Stimulated activated CD8-positive, alpha-beta memory T cell treated with anti-CD3 and anti-CD28 coated beads, Interleukin-15, amount 100 ng/mL, for 48 hours (primary cell): ENCODE results near the gene CGB3.
A peak's percentile ranks its signal among the peaks of the same experiment; 100 is the strongest.
"Not testable (repeated sequence)": the region's sequence is repeated elsewhere in the genome, so short reads cannot be mapped to it uniquely, and the experiment has no call there.

ENCODE experiments used
- DNase-seq, 2 donors: peaks; one replicate each; pipeline ENCODE4 v3.0.0-alpha.2; 2020; ENCODE audit warnings: low read depth in 2 of 2

CGB3 gene

DNA sequence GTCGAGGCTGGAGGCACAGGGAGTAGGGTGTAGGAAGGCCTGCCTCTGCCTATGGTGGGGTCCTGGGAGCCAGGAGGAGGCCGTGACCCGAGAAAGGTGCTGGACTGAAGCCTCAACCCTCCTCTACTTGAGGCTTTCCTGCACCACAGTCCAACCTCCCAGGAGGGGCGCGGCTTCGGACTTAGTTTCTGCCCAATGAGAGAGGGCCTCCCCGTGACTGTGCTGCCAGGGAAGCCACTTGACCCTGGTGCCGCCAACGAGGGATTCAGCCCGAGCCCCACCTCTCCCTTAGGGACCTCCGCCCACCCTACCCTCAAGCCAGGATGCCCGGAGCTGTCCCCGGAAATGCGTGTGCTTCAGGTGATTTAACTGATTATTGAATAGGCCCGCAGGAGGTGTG lies at the start of gene CGB3:
Gene CGB3 (minus strand): TSS at position 101 of the 400 bp plus-strand sequence. CDS start 362 bp downstream, outside the sequence.
- DNase-seq: not testable (repeated sequence)

DNA sequence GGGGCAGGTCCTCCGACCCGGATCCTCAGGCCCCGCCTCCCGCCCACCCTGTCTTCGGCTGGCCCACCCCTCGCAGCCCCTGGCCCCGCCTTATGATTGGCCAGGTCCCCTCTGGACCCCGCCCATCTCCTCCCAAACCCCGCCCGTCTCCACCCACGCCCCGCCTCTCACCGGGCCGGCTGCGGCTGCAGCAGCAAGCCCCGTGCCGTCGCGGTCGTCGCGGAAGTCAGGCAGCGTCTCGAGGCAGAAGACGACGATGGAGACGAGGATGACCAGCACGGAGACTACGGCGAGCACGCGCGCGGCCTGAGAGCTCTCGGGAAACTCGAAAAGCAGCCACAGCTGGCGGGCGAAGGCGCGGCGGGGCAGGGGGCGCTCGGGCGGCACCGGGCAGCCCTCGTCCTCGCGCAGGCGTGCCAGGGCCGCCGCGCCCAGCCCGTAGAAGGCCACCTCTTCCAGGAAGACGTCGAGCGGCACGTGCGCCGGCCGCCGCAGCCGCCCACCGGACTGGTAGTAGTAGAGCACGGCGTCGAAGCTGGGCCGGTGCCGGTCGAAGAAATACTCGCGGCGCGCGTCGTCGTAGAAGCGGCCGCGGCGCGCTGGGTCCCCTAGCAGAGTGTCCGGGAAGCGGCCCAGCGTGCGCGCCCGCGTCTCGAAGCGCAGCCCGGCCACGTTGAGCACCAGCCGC lies 47.9 kb upstream of the CGB3 start:
- no peak for DNase-seq

DNA sequence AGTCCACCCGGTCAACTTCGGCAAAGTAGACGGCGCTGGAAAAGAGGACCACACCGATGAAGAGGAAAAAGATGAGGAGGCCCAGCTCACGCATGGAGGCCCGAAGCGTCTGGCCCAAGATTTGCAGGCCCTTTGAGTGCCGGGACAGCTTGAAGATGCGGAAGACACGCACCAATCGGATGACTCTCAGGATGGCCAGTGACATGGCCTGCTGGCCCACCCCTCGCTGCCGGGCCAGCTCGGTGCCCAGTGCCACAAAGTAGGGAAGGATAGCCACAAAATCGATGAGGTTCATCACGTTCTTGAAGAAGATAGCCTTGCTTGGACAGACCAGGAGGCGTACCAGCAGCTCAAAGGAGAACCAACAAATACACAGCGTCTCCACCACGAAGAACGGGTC lies 46.3 kb upstream of the CGB3 start:
- DNase-seq: no peak

DNA sequence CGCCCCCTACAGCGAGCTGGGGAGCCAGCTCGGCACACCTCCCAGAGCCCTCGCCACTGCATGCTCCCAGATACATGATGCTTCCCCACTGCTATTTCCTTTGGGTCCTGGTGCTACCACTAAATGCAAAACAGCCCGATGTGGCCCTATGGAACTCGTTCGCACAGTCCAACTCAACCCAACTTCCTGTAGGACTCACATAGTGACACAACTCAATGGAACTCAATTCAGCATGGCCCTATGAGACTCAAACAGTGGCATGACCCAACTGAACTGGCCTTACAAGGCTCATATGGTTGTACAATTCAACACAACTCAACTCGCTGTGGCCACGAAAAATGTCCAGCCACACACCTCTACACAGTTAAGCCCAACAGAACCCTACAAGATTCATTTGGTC lies 44.9 kb upstream of the CGB3 start:
- no peak for DNase-seq

DNA sequence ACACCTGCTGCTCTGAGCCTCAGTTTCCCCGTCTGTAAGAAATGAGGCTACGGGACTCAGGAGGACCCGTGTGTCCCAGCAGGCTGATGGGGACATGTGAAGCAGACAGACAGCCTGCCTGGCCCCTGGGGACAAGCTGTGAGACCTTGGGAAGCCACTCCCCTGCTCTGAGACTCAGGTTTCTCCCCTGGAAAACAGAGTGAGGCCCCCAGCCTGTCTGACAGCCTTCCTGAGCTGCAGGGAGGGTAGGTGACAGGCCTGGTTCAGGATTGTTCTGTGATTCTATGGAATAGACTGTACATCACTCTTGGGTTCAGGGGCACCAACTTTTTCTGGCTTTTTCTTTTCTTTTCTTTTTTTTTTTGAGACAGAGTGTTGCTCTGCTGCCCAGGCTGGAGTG lies 43.4 kb upstream of the CGB3 start:
- DNase-seq: no peak

DNA sequence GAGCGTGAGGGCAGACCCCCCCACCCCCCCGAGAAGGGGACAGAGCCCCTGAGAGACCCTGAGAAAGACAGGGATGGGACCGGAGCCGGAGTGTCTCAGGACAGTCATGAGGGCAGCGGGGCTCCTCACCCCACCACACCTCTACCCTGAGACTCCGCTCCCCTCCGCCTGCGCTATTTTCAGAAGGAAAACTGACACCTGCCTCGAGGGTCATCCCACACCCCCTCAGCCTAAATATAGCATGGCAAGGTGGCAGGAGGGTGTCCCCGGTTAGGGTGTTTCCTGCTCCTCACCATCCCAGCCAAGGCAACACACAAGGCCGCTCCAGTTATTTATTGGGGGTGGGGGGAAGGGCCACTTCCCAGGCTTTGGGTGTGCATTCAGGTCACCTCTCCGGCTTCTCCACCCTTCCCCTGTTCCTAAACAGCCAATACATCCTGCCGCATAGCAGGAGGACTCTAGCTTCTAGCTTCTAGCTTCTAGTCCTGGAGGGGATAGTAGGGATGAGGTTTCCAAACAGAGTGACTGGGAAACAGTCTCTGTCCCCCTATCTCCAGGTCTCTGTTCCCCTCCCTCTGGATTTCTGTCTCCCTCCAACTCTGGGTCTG lies 41.9 kb upstream of the CGB3 start:
- DNase-seq: no peak

DNA sequence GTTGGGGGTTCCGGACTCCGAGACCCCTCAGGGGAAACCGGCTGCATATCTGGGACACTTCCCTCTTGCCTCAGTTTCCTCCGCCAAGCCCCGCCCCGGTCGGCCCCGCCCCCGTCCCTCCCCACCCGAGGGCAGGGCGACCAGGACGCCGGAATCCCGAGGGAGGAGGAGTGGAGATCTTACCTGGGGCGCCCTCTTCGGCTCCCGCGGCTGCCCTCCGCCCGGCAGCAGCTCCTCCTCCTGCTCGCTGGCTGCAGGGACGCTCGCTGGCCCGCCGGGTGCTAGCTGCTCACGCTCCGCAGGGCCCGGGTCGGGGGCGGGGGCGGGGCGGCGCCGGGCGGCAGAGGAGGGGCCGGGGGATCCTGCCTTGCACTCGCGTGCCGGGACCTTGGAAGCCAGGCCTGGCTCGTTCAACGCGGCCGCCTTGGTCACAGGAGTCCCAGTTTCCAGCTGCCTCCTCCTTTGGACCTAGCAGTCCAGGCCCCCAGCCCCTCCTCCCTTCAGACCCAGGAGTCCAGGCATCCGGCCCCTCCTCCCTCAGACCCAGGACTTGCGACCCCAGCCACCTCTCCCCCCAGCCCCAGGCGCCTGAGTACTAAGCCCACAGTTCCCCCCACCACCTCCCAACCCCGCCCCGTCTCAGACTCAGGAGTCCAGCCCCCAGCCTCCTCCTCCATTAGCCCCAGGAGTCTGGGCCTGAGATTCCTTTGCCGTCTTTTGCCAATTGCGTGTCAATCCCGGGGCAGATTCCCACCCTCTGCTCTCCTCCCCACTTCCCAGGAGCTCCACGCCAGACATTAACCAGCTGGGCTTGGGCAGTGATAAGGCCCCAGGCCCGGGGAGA lies 40.9 kb upstream of the CGB3 start, which contains the start of gene NTF4:
Gene NTF4 (minus strand): TSS at position 51 of the 844 bp plus-strand sequence. CDS start 2,821 bp downstream, outside the sequence.
- DNase-seq: no peak

DNA sequence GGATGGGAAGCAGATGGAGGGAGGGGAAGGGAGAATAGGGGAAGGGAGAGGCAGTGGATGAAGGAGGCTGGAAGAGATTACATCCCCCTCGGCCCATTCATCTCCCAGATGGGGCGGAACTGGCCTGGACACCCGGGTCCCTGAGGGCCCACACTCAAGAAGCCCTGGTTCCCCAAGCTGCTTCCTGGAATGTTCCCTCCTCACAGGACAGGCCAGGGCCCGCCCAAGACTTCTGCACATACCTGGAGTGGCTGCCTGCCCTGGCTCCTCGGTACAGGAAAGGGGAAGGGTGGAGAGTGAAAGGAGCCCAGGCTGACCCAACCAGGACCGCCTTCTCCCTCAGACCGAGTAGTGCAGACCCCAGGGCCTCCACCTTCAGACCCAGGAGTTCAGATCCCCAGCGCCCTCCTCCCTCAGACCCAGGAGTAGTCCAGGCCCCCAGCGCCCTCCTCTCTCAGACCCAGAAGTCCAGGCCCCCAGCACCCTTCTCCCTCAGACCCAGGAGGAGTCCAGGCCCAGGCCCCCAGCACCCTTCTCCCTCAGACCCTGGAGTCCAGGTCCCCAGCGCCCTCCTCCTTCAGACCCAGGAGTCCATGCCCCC lies 40.0 kb upstream of the CGB3 start:
- DNase-seq: no peak

DNA sequence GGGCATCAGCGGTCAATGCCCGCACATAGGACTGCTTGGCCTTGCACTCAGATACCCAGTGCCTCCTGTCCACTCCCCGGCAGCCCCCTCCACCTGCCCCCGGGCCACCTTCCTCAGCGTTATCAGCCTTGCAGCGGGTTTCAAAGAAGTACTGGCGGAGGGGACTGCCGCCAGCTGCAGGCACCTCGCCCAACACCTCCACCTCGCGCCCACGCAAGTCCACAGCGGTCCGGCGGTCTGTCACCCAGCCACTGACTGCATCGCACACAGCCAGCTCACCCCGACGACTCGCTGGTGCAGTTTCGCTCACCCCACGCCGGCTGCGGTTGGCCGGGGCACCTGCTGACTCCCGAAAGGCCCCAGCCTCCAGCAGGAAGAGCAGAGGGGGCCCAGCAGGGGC lies 37.3 kb upstream of the CGB3 start:
- DNase-seq: no peak

DNA sequence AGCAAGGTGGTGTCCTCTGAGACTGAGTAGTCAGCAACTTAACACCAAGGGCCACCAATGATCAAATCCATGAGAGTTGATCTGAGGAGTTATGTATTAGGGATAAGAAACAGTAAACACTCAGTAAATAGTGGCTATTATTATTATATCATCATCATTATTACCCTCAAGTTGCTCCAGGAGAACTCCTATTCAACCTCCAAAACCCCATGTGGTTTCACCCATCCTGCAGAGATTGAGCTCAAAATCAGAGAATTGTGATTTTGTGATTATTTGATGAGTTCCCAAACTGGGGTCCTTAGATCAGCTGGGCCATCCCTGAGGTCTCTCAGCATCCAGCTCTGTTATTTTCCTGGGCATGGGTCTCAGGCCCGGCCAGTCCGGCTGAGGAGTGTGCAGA lies 36.9 kb upstream of the CGB3 start:
- DNase-seq: no peak

DNA sequence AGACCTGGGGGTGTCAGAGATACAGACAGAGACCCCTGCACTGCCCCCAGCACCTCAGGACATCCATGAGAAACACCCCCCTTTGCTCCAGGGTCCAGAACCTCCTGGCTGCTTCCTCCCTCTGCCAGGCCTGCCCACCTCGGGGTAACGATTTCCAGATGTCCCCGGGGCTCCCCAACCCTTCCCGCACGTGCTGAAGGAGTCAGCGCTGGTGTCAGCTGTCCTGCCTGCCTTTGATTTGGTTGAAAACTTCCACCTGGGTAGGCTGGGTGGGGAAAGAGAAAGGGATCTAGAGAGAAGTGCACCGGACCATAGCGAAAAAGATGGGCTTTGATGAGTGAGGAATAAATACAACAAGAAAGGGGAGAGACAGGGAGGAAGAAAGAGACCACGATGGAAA lies 34.9 kb upstream of the CGB3 start:
- DNase-seq: no peak

DNA sequence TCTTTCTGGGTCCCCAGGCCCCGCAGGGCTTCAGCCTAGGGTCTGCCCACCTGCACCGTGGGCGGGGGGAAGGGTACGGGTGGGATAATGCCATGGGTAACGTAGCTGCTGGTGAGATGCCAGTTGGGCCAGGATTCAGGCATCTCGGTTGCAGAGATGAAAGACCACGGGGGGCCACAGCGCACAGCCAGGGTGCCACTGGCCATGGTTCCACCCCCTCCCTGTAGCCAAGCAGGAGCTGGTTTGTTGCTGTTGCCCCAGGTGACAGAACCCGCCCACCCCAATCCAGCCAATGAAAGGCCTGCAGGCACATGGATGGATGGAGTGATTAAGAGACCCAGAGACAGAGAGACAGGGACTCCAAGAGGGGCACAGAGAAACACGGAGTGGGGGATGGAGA lies 34.4 kb upstream of the CGB3 start:
- DNase-seq: no peak

DNA sequence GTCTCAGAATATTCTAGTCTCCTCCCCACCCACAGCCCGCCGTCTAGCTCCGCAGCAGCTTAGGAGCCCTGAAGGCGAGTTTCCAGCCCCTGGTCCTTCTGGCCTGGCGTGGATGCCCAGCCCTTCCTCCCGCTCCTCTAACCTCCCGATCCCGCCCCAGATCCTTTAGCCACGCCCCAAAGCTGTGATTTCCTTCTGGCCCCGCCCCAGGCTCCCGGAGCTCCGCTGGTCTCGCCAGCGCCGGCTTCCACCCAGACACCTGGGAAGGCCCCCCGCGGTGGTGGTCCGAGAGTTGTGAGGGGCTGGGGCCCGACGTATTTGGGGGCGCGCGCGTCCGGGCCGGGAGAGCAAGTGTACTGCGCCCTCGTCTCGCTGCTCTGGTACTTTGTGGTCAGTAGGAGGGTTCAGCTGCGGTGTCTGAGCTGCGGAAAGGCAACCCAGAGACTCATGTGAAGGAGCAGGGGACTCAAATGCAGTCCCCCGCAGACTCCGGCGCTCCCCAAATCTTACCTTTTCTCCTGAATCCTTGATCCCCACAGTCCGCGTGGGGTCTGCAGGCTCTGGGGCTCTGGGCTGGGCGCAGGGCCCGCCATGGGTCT lies 33.6 kb upstream of the CGB3 start, which contains the start of gene CGB7:
Gene CGB7 (minus strand): TSS at position 114 of the 599 bp plus-strand sequence. CDS start 2,374 bp downstream, outside the sequence.
- no peak for DNase-seq

DNA sequence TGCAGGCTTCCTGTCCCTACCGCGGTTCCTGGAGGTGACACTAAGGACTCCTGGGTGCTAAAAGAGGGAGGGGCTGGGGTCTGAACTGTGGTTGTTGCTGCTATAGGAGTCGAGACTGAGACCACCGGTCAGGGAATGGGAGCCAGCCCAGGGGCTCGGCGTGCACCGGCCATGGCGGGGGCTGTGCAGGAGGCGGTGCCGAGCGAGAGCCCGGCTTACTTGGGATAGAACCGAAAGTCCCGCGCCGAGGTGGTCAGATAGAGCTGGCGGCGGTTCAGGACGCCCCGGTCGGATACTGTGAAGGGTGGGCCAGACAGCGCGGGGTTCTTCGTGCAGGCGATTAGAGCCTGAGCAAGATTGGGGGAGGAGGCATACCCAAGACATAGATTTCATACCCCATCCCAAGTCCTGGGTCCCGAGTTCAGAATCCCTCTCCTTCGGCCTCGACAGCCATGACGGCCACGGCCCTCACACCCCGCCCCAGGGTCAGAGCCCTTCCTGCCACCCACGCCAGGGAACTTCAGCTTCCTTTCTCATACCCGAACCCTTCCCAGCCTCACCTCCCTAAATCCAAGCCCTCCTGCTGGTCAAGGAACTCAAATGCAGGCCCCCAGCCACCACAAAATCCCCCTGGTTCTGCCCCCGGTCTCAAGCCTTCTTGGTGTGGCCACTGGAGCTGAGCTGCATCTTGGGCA lies 32.9 kb upstream of the CGB3 start:
- DNase-seq: not testable (repeated sequence)

DNA sequence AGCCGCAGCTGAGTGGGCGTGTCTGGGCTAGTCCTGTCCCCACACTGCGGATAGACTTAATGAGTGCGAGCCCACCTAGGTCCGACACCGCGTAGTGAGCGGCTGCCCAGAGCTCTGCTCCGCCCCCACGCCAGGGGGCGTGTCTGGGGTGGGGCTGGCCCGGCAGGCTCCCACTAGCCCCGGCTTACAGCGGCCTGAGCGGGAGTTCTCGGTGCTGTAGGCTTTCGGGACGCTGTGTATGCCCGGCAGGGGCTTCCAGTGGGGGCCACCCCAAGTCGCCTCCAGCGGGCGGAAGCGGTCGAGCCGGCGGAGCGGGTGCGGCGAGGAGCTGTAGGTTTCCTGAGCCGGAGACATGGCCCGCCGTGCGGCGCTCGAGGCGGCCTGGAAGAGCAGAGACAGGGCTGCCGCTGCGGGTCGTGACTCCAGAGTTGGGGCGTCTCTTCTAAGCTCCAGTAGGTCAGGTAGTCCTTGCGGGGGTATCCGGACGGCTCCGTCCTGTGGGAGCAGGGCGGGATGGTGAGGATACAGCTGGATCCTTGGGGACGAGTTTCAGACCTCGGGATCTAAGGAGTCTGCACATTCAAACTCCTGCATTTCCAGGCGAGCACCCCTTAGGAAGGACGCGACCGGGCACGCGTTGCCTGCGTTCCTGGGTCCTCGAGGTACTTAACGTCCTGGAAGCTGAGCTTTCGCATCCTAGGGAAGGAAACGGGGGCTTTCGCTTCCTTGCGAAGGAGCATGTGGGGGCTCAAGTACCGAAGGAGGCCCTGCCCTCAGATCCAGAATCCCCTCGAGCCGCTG lies 32.2 kb upstream of the CGB3 start:
- peak; percentile 34 to 48 for DNase-seq

DNA sequence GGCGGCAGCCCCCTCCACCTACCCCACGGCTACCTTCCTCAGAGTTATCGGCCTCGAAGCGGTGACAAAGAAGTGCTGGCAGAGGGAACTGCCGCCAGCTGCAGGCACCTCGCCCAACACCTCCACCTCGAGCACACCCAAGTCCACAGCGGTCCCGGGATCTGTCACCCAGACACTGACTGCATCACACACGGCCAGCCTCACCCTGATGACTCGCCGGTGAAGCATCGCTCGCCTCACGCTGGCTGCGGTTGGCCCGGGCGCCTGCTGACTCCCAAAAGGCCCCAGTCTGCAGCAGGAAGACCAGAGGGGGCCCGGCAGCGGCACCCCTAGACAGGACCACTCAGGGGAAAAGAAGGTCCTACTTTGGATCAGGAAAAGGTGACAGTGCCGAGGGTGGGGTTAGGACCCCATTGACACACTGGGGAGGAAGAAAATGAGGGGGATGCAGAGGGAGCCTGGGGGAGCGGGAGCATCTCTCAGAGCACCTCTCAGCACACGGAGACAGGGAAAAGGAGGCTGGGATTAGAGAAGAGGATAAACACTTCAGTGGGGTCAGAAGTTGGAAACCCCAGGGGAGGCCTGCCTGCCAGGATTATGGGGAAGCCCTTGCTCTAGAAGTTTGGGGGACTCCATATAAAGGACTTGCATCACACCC lies 26.4 kb upstream of the CGB3 start:
- not testable (repeated sequence) for DNase-seq

DNA sequence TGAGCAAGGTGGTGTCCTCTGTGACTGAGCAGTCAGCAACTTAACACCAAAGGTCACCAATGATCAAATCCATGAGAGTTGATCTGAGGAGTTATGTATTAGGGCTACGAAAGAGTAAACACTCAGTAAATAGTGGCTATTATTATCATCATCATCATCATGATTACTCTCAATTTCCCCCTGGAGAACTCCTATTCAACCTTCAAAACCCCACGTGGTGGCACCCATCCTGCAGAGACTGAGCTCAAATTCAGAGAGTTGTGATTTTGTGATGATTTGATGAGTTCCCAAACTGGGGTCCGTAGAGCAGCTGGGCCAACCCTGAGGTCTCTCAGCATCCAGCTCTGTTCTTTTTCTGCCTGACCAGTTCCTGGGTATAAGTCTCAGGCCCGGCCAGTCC lies 25.7 kb upstream of the CGB3 start:
- not testable (repeated sequence) for DNase-seq

DNA sequence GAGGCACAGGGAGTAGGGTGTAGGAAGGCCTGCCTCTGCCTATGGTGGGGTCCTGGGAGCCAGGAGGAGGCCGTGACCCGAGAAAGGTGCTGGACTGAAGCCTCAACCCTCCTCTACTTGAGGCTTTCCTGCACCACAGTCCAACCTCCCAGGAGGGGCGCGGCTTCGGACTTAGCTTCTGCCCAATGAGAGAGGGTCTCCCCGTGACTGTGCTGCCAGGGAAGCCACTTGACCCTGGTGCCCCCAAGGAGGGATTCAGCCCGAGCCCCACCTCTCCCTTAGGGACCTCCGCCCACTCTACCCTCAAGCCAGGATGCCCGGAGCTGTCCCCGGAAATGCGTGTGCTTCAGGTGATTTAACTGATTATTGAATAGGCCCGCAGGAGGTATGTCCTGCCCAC lies 24.9 kb upstream of the CGB3 start, which contains the start of gene CGB8:
Gene CGB8 (minus strand): TSS at position 101 of the 400 bp plus-strand sequence. CDS start 372 bp downstream, outside the sequence.
- DNase-seq: not testable (repeated sequence)

DNA sequence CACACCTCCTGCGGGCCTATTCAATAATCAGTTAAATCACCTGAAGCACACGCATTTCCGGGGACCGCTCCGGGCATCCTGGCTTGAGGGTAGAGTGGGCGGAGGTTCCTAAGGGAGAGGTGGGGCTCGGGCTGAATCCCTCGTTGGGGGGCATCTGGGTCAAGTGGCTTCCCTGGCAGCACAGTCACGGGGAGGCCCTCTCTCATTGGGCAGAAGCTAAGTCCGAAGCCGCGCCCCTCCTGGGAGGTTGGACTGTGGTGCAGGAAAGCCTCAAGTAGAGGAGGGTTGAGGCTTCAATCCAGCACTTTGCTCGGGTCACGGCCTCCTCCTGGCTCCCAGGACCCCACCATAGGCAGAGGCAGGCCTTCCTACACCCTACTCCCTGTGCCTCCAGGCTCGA lies 19.4 kb upstream of the CGB3 start, which contains the start of gene CGB5:
Gene CGB5 (plus strand): TSS at position 301 of the 400 bp plus-strand sequence. CDS start 362 bp downstream, outside the sequence.
- not testable (repeated sequence) for DNase-seq
